HepG2 (cell line): ENCODE results near the gene STK10. TPM values are rescaled to one million over a fixed set of nuclear protein-coding genes. Genes with fewer than 3 reads are reported as not detected.
A peak's percentile ranks its signal among the peaks of the same experiment; 100 is the strongest.

Experiments
- FOXJ3 ChIP-seq: sonication (generic); formaldehyde crosslinking; IDR thresholded peaks from 2 replicates; pipeline ENCODE4 v1.4.0; 2020; ENCODE audit warnings: missing genetic modification reagents, mild to moderate bottlenecking, borderline replicate concordance
- IKZF1 ChIP-seq: fragments of 450-650 bp; IDR thresholded peaks from 2 replicates; pipeline ENCODE4 v1.7.1; 2016
- IKZF4 ChIP-seq: sonication (generic); formaldehyde crosslinking; IDR thresholded peaks from 2 replicates; pipeline ENCODE4 v1.5.1; 2020; ENCODE audit warnings: borderline replicate concordance, mild to moderate bottlenecking, low read depth, missing genetic modification reagents; ENCODE audit errors: not compliant biosample characterization
- KLF12 ChIP-seq: sonication (generic); formaldehyde crosslinking; IDR thresholded peaks from 2 replicates; pipeline ENCODE4 v1.4.0; 2020; ENCODE audit warnings: missing genetic modification reagents, borderline replicate concordance
- PHF20 ChIP-seq: sonication (generic); formaldehyde crosslinking; IDR thresholded peaks from 2 replicates; pipeline ENCODE4 v1.5.0; 2020; ENCODE audit warnings: mild to moderate bottlenecking, missing genetic modification reagents
- PHF21A ChIP-seq: sonication (generic); formaldehyde crosslinking; IDR thresholded peaks from 2 replicates; pipeline ENCODE4 v1.5.0; 2020; ENCODE audit warnings: mild to moderate bottlenecking, missing genetic modification reagents
- RBM22 ChIP-seq: fragments of 200-400 bp; formaldehyde crosslinking; optimal IDR thresholded peaks from 2 replicates; pipeline ENCODE3; 2017; ENCODE audit warnings: mild to moderate bottlenecking, low read length, moderate library complexity
- SP140L ChIP-seq: sonication (generic); formaldehyde crosslinking; IDR thresholded peaks from 2 replicates; pipeline ENCODE4 v1.4.0; 2020; ENCODE audit warnings: missing genetic modification reagents, borderline replicate concordance
- SRF ChIP-seq: IDR thresholded peaks from 2 replicates; pipeline ENCODE4 v1.6.1; 2011; ENCODE audit warnings: mild to moderate bottlenecking, low read depth, low read length, moderate library complexity
- ZBTB7B ChIP-seq: sonication (generic); formaldehyde crosslinking; IDR thresholded peaks from 2 replicates; pipeline ENCODE4 v1.4.0; 2020; ENCODE audit warnings: missing genetic modification reagents
- ZBTB8A ChIP-seq: sonication (generic); formaldehyde crosslinking; IDR thresholded peaks from 2 replicates; pipeline ENCODE4 v1.4.0; 2020; ENCODE audit warnings: mild to moderate bottlenecking, low read depth, missing genetic modification reagents, borderline replicate concordance
- ZFY ChIP-seq: sonication (generic); formaldehyde crosslinking; IDR thresholded peaks from 2 replicates; pipeline ENCODE4 v1.4.0; 2020; ENCODE audit warnings: missing genetic modification reagents
- ZMYM3 ChIP-seq: sonication (generic); formaldehyde crosslinking; IDR thresholded peaks from 2 replicates; pipeline ENCODE4 v1.5.1; 2020; ENCODE audit warnings: mild to moderate bottlenecking, missing genetic modification reagents
- ZMYM4 ChIP-seq: sonication (generic); formaldehyde crosslinking; IDR thresholded peaks from 2 replicates; pipeline ENCODE4 v1.8.1; 2023; ENCODE audit warnings: mild to moderate bottlenecking, missing genetic modification reagents
- ZNF274 ChIP-seq: sonication (generic); formaldehyde crosslinking; IDR thresholded peaks from 2 replicates; pipeline ENCODE4 v1.5.1; 2020; ENCODE audit warnings: mild to moderate bottlenecking, missing genetic modification reagents
- ZNF670 ChIP-seq: sonication (generic); formaldehyde crosslinking; IDR thresholded peaks from 2 replicates; pipeline ENCODE4 v1.8.0; 2022; ENCODE audit warnings: mild to moderate bottlenecking, missing genetic modification reagents, borderline replicate concordance
- ZNF724P ChIP-seq: sonication (generic); formaldehyde crosslinking; IDR thresholded peaks from 2 replicates; pipeline ENCODE4 v1.8.0; 2022; ENCODE audit warnings: missing genetic modification reagents, borderline replicate concordance
- ZNF766 ChIP-seq: sonication (generic); formaldehyde crosslinking; IDR thresholded peaks from 2 replicates; pipeline ENCODE4 v1.5.0; 2020; ENCODE audit warnings: missing genetic modification reagents, borderline replicate concordance
- polyA plus RNA-seq, 8 experiments: library from polyadenylated mRNA; depleted of rRNA in 3 of 8; stranded (reverse) in 7 of 8; unstranded in 1 of 8; fragments of >200 nt; fragmentation: Illumina TruSeq in 4 of 8; extraction: Trizol in 4 of 8; gene quantifications; 2 replicates each; pipeline versions ENCODE4 v1.2.1 to v1.2.3, GENCODE V29; 2011 to 2016; ENCODE audit warnings: low read depth in 4 of 8, missing spikeins in 1 of 8, mixed read lengths in 1 of 8; ENCODE audit not compliant: insufficient read depth in 1 of 8
- total RNA-seq, 5 experiments: library from RNA; depleted of rRNA; stranded (reverse); fragments of >200 nt; fragmentation: Illumina TruSeq; extraction: Trizol; gene quantifications; 2 replicates each; pipeline ENCODE4 v1.2.3, GENCODE V29; 2016; ENCODE audit warnings: low read depth in 1 of 5
- TF ChIP-seq, protein P1 (sequence below): sonication (generic); formaldehyde crosslinking; IDR thresholded peaks from 2 replicates; pipeline ENCODE4 v1.9.0; 2021; ENCODE audit warnings: missing genetic modification reagents, borderline replicate concordance
- TF ChIP-seq, protein P2 (sequence below): sonication (generic); formaldehyde crosslinking; IDR thresholded peaks from 2 replicates; pipeline ENCODE4 v1.4.0; 2020; ENCODE audit warnings: missing genetic modification reagents
- TF ChIP-seq, protein P3 (sequence below): IDR thresholded peaks from 2 replicates; pipeline ENCODE4 v1.6.1; 2016
- TF ChIP-seq, protein P4 (sequence below): sonication (generic); formaldehyde crosslinking; IDR thresholded peaks from 2 replicates; pipeline ENCODE4 v1.5.0; 2020; ENCODE audit warnings: missing genetic modification reagents, mild to moderate bottlenecking, borderline replicate concordance
- TF ChIP-seq, protein P5 (sequence below): sonication (generic); formaldehyde crosslinking; conservative IDR thresholded peaks from 2 replicates; pipeline ENCODE4 v1.4.0; 2020; ENCODE audit warnings: missing genetic modification reagents

Gene STK10
- total and polyA plus RNA-seq, 2 of the 13 experiments (the other 11 are each of a cell fraction or from before 2014, with no cell fraction given), result 7.0 to 7.2 TPM

DNA sequence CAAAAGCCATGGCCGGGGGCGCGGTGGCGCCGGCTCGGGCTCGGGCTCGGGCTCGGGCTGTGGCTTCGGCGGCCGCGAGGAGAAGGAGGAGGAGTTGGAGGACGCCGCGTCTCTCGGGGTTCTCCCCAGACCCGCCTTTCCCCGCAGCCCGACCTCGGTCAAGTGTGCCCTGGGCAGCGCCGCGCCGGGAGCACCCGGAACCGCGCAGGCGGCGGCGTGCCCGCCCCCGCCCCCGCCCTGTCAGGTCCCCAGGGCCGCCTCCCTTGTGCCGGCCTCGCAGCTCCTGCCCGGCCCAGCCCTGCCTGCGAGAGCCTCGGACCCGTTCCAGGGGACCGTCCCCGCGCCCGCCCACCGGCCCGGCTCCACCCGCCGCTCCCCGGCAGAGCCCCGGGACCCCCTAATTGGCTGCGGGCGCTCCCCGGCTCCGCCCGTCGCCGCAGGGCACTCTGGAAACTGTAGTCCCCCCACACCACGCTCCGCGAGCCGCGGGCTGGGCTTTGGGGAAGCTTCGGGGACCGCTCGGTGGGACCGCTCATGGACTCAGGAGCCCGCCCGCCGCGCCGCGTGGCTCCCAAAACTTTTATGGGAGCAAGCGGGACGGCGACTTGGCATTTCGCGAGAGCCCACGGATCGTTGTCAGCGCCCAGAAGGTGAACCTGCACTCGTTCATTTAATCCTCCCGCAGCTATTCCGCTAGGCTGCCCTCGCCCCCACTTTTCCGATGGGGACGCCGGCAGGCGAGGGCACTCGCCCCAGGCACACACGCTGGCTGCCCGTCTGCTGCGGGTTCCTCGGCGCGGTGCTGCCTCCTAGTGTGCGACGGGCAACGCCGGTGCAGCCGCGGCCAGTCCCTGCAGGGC lies at the start of gene STK10 (continued):
- TF ChIP-seq ZBTB7B (CRISPR knock-in tag), result peak; percentile 90
- no peak for TF ChIP-seq ZMYM4 (CRISPR knock-in tag)
- TF ChIP-seq, protein P1, sequence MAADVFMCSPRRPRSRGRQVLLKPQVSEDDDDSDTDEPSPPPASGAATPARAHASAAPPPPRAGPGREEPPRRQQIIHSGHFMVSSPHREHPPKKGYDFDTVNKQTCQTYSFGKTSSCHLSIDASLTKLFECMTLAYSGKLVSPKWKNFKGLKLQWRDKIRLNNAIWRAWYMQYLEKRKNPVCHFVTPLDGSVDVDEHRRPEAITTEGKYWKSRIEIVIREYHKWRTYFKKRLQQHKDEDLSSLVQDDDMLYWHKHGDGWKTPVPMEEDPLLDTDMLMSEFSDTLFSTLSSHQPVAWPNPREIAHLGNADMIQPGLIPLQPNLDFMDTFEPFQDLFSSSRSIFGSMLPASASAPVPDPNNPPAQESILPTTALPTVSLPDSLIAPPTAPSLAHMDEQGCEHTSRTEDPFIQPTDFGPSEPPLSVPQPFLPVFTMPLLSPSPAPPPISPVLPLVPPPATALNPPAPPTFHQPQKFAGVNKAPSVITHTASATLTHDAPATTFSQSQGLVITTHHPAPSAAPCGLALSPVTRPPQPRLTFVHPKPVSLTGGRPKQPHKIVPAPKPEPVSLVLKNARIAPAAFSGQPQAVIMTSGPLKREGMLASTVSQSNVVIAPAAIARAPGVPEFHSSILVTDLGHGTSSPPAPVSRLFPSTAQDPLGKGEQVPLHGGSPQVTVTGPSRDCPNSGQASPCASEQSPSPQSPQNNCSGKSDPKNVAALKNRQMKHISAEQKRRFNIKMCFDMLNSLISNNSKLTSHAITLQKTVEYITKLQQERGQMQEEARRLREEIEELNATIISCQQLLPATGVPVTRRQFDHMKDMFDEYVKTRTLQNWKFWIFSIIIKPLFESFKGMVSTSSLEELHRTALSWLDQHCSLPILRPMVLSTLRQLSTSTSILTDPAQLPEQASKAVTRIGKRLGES, result no peak
- no peak for TF ChIP-seq RBM22
- TF ChIP-seq ZNF766 (CRISPR knock-in tag), result 0 out of 2 replicates have a peak, but pooled peaks have one; percentile 55
- TF ChIP-seq, protein P2, sequence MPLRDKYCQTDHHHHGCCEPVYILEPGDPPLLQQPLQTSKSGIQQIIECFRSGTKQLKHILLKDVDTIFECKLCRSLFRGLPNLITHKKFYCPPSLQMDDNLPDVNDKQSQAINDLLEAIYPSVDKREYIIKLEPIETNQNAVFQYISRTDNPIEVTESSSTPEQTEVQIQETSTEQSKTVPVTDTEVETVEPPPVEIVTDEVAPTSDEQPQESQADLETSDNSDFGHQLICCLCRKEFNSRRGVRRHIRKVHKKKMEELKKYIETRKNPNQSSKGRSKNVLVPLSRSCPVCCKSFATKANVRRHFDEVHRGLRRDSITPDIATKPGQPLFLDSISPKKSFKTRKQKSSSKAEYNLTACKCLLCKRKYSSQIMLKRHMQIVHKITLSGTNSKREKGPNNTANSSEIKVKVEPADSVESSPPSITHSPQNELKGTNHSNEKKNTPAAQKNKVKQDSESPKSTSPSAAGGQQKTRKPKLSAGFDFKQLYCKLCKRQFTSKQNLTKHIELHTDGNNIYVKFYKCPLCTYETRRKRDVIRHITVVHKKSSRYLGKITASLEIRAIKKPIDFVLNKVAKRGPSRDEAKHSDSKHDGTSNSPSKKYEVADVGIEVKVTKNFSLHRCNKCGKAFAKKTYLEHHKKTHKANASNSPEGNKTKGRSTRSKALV (CRISPR knock-in tag), result peak; percentile 87; the same call in 1 of the 2 replicates
- TF ChIP-seq ZBTB8A (CRISPR knock-in tag), result no peak
- peak; percentile 63; the same call in 1 of the 2 replicates for TF ChIP-seq PHF21A (CRISPR knock-in tag)
- peak; percentile 46 for TF ChIP-seq IKZF4 (CRISPR knock-in tag)
- no peak for TF ChIP-seq ZNF724P (CRISPR knock-in tag)
- TF ChIP-seq SP140L (CRISPR knock-in tag), result no peak
- TF ChIP-seq, protein P3, sequence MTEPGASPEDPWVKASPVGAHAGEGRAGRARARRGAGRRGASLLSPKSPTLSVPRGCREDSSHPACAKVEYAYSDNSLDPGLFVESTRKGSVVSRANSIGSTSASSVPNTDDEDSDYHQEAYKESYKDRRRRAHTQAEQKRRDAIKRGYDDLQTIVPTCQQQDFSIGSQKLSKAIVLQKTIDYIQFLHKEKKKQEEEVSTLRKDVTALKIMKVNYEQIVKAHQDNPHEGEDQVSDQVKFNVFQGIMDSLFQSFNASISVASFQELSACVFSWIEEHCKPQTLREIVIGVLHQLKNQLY (CRISPR knock-in tag), result no peak
- peak; percentile 79; the same call in 1 of the 2 replicates for TF ChIP-seq ZNF274 (CRISPR knock-in tag)
- no peak for TF ChIP-seq FOXJ3 (CRISPR knock-in tag)
- no peak for TF ChIP-seq IKZF1
- TF ChIP-seq KLF12 (CRISPR knock-in tag), result no peak; the same call in 1 of the 2 replicates
- TF ChIP-seq, protein P4, sequence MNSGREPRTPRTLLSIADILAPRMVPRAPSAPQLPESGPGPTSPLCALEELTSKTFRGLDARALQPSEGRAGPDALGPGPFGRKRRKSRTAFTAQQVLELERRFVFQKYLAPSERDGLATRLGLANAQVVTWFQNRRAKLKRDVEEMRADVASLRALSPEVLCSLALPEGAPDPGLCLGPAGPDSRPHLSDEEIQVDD (CRISPR knock-in tag), result no peak
- peak; percentile 78; the same call in 1 of the 2 replicates for TF ChIP-seq ZNF670 (CRISPR knock-in tag)
- TF ChIP-seq SRF, result no peak
- TF ChIP-seq, protein P5, sequence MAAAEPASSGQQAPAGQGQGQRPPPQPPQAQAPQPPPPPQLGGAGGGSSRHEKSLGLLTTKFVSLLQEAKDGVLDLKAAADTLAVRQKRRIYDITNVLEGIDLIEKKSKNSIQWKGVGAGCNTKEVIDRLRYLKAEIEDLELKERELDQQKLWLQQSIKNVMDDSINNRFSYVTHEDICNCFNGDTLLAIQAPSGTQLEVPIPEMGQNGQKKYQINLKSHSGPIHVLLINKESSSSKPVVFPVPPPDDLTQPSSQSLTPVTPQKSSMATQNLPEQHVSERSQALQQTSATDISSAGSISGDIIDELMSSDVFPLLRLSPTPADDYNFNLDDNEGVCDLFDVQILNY (CRISPR knock-in tag), result no peak
- peak; percentile 25; the same call in 1 of the 2 replicates for TF ChIP-seq ZFY (CRISPR knock-in tag)
- peak; percentile 86 for TF ChIP-seq ZMYM3 (CRISPR knock-in tag)
- peak; percentile 72; the same call in 1 of the 2 replicates for TF ChIP-seq PHF20 (CRISPR knock-in tag)
